GM12878 (cell line): ENCODE measurements around the gene EGR4.

Experiments
- E2F8 ChIP-seq: fragments of 450-650 bp; IDR thresholded peaks from 2 replicates; pipeline ENCODE4 v1.6.1; 2018; ENCODE audit warnings: mild to moderate bottlenecking, low read depth, moderate library complexity; ENCODE audit not compliant: partially characterized antibody
- PBX3 ChIP-seq: IDR thresholded peaks from 2 replicates; pipeline ENCODE4 v1.6.1; 2011; ENCODE audit warnings: mild to moderate bottlenecking, low read depth, low read length, moderate library complexity; ENCODE audit not compliant: insufficient replicate concordance
- RBBP5 ChIP-seq: fragments of 200-600 bp; sonication (generic); conservative IDR thresholded peaks from 2 replicates; pipeline ENCODE4 v1.6.1; 2016
- RELB ChIP-seq: fragments of 450-650 bp; IDR thresholded peaks from 2 replicates; pipeline ENCODE4 v1.6.1; 2017; ENCODE audit warnings: low read depth, mild to moderate bottlenecking, moderate library complexity
- RFX5 ChIP-seq: IDR thresholded peaks from 2 replicates; pipeline ENCODE4 v1.6.1; 2011; ENCODE audit warnings: low read depth, low read length, improper control_type of control experiment
- SIX5 ChIP-seq: IDR thresholded peaks from 2 replicates; pipeline ENCODE4 v1.6.1; 2011; ENCODE audit warnings: mild to moderate bottlenecking, low read depth, low read length, moderate library complexity; ENCODE audit not compliant: severe bottlenecking
- TAF1 ChIP-seq: IDR thresholded peaks from 2 replicates; pipeline ENCODE4 v1.6.1; 2011; ENCODE audit warnings: mild to moderate bottlenecking, low read depth, low read length, borderline replicate concordance
- ZBTB40 ChIP-seq: fragments of 450-650 bp; IDR thresholded peaks from 2 replicates; pipeline ENCODE4 v1.6.1; 2016; ENCODE audit warnings: mild to moderate bottlenecking, moderate library complexity, borderline replicate concordance
- TF ChIP-seq, protein P1 (sequence below), 3 experiments: IDR thresholded peaks in 2 of 3; conservative IDR thresholded peaks in 1 of 3; 2 replicates each; pipeline ENCODE4 v1.5.1; 2011; ENCODE audit warnings: low read depth in 3 of 3, low read length in 3 of 3, mild to moderate bottlenecking in 3 of 3, control low read depth in 2 of 3, moderate library complexity in 2 of 3, inconsistent platforms in 1 of 3, mixed read lengths in 1 of 3; ENCODE audit not compliant: control insufficient read depth in 2 of 3, insufficient read depth in 1 of 3; ENCODE audit errors: extremely low read depth in 1 of 3
- TF ChIP-seq, protein P2 (sequence below): IDR thresholded peaks from 2 replicates; pipeline ENCODE4 v1.6.1; 2012; ENCODE audit warnings: low read length, inconsistent platforms

GRCh38 chr2:73269686-73270465 lies 23.5 kb downstream of the EGR4 start:
- TF ChIP-seq RBBP5: no peak
- TF ChIP-seq, protein P1, sequence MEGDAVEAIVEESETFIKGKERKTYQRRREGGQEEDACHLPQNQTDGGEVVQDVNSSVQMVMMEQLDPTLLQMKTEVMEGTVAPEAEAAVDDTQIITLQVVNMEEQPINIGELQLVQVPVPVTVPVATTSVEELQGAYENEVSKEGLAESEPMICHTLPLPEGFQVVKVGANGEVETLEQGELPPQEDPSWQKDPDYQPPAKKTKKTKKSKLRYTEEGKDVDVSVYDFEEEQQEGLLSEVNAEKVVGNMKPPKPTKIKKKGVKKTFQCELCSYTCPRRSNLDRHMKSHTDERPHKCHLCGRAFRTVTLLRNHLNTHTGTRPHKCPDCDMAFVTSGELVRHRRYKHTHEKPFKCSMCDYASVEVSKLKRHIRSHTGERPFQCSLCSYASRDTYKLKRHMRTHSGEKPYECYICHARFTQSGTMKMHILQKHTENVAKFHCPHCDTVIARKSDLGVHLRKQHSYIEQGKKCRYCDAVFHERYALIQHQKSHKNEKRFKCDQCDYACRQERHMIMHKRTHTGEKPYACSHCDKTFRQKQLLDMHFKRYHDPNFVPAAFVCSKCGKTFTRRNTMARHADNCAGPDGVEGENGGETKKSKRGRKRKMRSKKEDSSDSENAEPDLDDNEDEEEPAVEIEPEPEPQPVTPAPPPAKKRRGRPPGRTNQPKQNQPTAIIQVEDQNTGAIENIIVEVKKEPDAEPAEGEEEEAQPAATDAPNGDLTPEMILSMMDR (IDR thresholded peaks at IDR 0.05 in 2 of 3, conservative IDR thresholded peaks at IDR 0.05 in 1 of 3; ENCODE audit: control insufficient read depth in 2 of 3, extremely low read depth in 1 of 3, insufficient read depth in 1 of 3, low read depth in 3 of 3, low read length in 3 of 3): no peak
- TF ChIP-seq SIX5: no peak
- no peak for TF ChIP-seq TAF1
- no peak for TF ChIP-seq RELB
- no peak for TF ChIP-seq E2F8
- TF ChIP-seq, protein P2, sequence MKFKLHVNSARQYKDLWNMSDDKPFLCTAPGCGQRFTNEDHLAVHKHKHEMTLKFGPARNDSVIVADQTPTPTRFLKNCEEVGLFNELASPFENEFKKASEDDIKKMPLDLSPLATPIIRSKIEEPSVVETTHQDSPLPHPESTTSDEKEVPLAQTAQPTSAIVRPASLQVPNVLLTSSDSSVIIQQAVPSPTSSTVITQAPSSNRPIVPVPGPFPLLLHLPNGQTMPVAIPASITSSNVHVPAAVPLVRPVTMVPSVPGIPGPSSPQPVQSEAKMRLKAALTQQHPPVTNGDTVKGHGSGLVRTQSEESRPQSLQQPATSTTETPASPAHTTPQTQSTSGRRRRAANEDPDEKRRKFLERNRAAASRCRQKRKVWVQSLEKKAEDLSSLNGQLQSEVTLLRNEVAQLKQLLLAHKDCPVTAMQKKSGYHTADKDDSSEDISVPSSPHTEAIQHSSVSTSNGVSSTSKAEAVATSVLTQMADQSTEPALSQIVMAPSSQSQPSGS: no peak
- no peak for TF ChIP-seq ZBTB40
- no peak for TF ChIP-seq RFX5
- TF ChIP-seq PBX3: no peak
